Activated CD8-positive, alpha-beta memory T cell treated with anti-CD3 and anti-CD28 coated beads, Interleukin-2, amount 50 U/mL, for 24 hours (primary cell): ENCODE results near the gene AEBP2.
"Not testable (repeated sequence)": the region's sequence is repeated elsewhere in the genome, so short reads cannot be mapped to it uniquely, and the experiment has no call there.

ENCODE experiments used
- DNase-seq: peaks from one replicate; pipeline ENCODE4 v3.0.0-alpha.2; 2020; ENCODE audit errors: extremely low read depth

AEBP2 gene

DNA sequence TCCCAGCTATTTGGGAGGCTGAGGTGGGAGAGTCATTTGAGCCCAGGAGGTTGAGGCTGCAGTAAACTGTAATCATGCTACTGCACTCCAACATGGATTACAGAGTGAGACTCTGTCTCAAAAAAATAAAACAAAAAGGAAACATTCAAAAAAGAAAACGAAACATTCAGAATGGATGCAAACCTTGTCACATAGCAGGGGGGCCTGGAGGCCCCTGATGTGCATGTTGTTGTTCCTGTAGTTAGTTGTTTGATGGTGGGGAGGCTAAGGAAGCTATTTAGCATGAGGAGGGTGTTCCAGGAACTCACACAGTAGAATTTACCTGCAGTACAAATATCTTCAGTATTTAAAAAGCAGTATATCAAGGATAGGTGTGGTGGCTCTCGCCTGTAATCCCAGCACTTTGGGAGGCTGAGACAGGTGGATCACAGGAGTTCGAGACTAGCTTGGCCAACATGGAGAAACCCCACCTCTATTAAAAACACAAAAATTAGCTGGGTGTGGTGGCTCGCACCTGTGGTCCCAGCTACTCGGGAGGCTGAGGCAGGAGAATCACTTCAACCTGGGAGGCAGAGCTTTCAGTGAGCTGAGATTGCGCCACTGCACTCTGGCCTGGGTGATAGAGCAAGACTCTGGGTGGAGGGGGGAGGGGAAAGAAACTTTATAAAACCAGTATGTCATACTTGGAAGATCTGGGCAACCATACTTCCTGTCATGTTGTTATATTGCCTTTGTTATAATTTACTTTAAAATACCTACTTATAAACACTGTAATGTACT lies 17.6 kb upstream of the AEBP2 start:
- DNase-seq = no peak

DNA sequence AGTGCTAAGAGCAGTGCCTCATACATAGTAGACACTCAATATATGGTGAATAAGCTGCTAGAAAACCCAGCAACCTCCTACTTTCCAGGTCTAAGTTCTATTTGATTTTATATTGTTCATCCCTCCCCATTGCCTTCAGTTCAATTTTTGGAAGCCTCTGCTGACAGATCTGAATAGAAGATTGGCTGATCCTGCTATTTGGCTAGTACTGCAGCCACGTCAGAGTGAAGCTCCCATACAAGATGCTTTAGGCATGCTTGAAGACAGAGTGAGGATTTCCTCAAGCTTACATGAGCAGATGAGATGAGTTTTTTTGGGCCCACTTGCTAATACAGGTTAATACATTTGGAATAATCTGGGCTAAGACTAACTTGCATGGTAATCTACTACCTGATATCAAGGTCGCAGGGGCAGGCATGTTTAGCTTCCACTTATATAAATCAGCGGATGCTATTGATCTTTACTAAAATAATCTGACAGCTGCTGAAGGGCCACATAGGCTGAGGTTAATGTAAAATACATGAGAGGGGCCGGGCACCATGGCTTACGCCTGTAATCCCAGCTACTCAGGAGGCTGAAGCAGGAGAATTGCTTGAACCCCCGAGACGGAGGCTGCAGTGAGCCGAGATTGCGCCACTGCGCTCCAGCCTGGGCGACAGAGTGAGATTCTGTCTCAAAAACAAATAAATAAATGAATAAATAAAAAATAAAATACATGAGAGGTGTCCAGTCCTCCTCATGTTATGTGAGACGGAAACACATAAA lies 15.9 kb upstream of the AEBP2 start:
- no peak for DNase-seq

DNA sequence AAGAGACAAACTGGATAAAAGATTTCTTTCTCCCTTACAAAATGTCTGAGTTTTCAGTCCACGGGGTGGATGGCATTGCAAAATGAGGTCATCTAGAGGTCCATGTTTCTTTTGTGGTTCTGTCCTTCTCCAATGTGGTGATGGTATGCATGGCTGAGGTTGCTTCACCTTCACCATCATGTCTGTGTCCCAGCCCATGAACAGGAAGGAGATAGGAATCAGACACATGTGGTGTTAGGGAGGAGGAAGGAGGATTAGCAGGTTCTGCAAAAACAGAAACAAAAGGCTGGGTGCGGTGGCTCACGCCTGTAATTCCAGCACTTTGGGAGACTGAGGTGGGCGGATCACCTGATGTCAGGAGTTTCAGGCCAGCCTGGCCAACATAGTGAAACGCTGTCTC lies 11.0 kb upstream of the AEBP2 start:
- DNase-seq = no peak

DNA sequence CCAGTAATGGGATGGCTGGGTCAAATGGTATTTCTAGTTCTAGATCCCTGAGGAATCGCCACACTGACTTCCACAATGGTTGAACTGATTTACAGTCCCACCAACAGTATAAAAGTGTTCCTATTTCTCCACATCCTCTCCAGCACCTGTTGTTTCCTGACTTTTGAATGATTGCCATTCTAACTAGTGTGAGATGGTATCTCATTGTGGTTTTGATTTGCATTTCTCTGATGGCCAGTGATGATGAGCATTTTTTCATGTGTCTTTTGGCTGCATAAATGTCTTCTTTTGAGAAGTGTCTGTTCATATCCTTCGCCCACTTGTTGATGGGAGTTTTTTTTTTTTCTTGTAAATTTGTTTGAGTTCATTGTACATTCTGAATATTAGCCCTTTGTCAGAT lies 9.8 kb upstream of the AEBP2 start:
- DNase-seq = not testable (repeated sequence)

DNA sequence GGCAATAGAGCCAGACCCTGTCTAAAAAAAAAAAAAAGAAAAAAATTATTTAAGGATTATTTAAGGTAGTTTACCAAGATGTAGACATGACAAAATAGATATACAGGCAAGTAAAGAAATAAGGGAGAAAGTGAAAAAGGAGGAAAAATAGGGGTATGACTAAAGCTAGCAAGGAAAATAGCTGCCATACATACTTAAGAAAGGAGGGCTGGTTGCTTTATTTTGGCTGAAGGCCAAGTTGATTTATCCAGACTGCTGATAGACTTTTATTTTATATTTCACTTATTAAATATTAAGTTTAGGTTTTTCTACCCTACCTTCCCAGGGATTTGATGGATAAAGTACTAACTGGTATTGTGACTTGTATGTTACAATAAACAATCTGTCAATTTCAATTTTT lies 8.3 kb upstream of the AEBP2 start:
- DNase-seq = no peak

DNA sequence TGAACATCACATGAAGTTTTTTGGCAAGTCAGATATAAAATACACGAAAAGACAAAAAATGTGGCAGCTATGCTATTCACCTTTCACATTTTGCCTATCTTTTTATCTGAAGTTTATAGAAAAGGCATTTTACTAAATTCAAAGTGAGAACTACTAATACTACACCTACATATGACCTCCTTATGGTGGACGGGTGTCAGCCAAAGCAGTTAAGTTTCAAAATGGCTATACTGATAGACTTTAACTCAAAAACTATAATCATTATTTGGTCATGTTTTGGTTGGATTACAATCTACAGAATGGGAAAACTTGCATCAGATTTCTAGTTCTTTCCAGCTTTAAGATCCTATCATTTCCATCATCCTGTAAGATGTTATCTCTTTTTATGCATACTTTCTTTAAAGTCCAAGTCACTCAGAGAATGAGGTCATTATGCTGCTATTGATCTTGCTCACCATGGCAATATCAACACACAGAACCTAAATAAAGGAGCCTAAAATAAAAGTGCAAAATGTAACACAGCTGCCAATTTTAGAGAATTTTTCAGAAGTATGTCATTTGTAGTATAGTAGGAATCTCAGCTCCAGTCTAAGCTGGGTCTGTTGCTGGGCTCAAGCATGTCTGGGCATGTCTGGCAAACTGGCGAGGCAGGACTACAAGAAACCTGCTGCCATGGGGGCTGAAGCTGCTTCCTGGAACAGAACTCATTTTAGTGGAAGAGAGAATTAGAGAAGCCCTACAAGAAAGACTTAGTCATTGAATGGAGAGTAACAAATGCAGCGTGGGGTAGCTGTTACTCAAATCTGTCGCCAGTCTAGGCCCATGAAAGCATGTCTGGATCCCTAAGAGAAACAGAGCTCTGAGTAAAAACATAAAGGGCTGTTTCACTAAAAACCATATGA lies 7.6 kb upstream of the AEBP2 start:
- peak; percentile 6 for DNase-seq

DNA sequence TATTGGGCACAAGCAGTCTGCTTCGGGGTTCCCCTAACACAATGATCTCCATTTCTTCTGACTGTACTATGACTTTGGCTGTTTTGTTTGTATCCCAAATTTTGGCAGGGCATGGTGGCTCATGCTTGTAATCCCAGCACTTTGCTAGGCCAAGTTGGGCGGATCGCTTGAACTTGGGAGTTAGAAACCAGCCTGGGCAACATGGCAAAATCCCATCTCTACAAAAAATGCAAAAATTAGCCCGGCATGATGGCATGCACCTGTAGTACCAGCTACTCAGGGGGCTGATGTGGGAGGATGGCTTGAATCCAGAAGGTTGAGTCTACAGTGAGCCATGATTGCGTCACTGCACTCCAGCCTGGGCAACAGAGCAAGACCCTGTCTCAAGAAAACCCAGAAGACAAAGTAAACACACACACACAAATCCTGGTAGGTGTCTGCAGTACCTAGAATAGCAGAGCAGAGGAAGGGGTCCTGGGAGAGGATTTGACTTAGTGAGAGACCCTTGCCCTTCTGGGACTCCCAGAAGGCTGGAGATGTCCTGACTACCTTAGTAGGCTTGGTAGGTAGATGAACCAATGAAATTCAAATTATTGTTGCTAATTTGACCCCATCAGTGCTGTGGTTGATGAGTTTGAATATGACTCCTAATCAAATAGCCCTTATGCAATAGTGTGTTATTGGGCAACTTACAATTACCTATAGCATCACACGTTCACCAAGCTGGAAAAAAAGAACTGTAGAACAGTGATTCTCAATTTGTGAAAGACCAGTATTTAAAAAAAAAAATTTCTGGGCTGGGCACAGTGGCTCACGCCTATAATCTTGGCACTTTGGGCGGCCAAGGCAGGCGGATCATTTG lies 6.8 kb upstream of the AEBP2 start:
- no peak for DNase-seq

DNA sequence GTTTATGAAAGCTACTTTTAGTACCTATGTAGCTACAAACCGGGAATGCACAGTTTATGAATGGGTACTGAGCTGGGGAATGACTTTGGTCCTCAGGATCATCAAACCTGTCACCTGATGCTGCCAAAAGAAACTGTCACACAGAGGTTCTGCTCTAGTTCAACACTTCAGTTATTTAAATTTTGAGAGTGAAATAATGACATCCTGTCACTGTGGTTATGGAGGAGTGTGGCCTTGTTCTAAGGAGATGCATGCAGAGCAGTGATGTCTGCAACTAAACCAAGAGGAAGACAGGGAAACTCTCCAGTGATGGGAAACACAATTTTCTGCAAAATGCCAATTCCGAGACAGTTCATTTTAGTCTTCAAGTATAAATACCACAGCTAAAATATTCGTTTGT lies 4.8 kb upstream of the AEBP2 start:
- no peak for DNase-seq

DNA sequence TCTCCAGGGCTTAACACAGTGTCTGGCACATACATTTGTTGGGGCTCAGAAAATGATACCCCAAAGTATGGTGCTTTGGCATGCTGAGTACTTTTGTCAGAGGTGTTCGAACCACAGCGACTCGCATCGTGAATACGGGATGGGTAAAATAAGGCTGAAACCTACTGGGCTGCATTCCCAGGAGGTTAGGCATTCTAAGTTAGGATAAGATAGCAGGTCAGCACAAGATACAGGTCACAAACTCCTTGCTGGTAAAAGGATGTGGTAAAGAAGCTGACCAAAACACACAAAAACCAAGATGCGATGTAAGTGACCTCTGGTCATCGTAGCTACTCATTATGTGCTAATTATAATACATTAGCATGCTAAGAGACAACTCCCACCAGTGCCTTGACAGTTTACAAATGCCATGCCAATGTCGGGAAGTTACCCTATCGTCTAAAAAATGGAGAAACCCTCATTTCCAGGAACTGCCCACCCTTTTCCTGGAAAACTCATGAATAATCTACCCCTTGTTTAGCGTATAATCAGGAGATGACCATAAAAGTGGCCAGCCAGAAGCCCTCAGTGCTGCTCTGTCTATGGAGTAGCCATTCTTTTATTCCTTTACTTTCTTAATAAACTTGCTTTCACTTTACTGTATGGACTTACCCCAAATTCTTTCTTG lies 3.3 kb upstream of the AEBP2 start:
- DNase-seq = no peak

DNA sequence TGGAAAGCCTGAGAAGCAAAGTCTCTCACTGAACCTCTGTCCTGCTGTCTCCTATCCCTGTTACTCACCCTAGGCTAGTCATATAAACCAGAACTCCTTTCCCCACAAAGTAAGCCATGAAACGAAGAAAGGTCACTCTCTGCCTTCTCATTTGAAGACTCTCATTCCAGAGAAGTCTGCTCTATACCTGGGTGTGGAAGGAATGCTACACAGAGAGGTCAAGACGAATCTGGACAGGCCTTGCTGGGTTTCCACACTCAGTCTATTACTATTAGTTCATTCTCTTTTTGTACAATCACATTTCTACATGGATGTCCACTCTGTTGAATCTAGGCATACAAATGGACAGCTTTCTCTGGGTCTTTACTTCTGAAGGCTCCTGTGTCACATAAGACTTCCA lies 2.4 kb upstream of the AEBP2 start:
- DNase-seq = no peak

DNA sequence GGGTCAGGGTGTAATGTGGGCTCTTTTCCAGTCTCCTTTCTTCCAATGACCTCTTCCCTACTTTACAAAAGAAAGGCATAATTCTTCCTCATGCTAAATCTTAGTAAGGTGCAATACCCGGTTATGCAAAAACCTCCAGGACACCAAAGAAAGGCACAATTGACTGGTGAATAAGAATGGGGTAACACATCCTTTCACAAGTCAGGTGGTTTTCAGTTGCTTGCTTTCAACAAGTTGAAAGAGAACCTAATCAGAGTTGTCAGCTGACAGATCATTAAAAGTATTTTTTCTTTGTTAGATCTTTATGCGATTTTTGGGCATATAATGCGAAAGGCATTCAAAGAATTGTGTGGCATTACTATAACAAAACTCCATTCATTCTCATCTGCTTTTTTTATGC lies 1.3 kb upstream of the AEBP2 start:
- no peak for DNase-seq

DNA sequence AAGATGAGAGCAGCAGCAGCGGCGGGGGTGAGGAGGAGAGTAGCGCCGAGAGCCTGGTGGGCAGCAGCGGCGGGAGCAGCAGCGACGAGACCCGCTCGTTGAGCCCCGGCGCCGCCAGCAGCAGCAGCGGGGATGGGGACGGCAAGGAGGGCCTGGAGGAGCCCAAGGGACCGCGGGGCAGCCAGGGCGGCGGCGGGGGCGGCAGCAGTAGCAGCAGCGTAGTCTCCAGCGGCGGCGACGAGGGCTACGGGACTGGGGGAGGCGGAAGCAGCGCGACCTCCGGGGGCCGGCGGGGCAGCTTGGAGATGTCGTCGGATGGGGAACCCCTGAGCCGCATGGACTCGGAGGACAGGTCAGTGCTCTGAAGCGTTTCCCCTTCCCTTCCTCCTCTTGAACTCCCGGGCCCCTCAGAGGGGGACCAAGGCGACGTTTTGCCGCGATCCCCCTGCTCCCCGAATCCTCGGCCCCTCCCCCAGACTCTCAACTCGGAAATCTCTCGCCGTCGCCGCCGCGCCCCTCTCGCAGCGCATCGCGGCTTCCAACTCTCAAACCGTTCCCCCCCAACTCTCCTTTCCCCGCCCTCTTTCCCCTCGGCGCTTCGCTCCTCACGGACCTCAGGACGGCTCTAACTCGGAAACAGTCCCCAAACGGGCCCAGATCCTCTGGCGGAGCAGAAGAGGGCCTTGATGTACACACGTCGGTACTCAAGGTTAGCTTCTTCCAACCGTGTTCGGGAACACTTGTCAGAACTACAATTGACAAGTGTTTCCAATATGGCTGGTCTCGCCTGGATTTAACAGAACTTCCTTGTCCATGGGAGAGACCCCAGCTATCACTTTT lies 947 bp downstream of the AEBP2 start:
- DNase-seq = peak; percentile 35

DNA sequence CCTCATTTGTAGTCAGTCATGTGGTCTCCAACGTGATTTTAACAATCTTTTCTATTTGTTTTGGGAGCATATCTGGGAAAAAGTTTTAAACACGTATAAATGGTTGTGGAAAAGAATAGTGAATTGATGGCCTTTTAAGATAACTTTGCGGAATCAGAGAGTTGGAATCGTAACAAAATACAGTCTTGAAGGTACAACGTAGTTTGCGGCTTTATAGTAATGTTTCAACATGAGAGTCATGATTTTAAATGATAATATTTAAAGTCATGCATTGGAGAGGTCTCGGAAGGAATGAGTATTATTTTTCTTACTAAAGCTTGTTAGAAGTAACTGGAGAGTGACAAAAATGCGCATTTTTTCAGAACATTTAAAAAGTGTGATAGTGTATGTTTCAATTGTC lies 1.6 kb downstream of the AEBP2 start:
- DNase-seq = no peak

DNA sequence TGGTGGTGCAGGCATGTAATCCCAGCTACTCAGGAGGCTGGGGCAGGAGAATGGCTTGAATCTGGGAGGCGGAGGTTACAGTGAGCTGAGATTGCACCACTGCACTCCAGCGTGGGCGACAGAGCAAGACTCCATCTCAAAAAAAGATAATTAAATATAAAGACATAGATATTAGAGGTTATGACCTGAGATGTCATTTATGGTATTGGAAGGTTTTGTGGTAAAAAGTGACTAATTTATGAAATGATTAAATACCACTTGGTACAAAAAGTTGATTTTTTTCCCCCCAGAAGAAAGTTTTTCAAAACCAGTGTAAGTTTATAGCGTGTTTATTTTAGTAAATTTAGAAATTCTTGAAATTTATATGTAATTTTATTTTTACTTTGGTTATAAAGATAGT lies 4.3 kb downstream of the AEBP2 start:
- DNase-seq = no peak

DNA sequence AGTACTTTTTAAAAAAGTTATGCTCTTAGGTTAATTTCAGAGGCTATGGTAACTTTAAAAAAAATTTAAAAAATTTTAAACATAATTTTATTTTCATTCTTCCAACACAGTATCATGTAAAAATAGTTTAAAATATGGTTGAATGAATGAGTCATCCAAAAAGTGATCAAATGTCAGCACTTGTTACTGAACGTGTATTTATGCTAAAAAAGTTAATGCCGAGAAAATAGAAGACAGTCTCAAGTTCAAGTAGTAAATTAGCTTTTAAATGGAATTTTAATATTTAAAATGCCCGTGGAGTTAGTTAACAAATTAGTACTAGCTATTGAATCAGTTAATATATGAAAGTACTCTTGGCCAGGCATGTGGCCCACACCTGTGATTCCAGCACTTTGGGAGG lies 4.8 kb downstream of the AEBP2 start:
- no peak for DNase-seq

DNA sequence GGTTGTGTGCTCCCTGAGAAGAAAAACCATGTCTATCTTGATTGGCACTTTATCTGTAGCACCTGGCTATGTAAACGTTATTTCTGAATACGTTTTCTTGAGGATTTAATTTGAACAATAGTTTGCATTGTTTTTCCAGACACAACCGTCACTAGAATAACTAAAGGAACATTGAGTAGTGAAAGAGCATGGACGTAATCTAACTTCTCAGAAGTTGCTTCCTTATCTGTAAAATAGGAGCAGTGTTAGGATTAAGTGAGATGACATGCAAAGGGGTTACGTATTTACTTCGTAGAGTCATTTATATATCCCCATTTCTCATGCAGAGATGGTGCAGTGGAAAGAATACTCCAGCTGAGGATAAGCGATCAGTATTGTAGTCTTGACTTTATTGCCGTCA lies 8.1 kb downstream of the AEBP2 start:
- DNase-seq = no peak

DNA sequence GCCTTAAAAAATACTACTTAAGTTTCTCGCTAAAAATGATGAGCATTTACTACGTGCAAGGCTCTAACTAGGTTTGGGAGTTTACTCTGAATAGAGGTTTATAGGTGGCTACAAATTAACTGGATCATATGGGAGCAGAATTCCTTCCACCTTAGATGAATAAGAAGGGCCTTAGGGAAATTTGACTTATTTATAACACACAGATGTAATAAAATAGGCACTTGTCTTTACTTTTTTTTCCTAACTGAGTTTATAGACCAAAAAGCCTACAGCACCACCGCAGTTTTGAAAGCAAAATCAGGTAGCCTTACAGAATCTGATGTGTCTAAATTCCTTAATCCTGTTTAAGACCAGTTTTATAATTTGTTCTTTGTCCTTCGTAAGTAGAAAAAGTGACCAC lies 10.5 kb downstream of the AEBP2 start:
- no peak for DNase-seq

DNA sequence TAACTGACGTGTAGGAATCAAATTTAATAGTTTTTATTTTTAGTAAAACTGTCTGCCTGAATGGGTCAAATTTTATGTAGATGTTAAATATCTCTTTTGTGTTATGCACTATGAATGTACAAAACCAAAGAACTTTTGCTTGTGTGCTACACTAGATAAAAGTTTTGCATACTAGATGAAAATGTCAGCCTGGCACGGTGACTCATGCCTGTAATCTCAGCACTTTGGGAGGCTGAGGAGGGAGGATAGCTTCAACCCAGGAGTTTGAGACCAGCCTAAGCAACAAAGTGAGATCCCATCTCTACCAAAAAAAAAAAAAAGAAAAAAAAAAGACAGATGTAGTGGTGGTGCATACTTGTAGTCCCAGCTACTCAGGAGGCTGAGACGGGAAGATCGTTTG lies 11.1 kb downstream of the AEBP2 start:
- DNase-seq = no peak

DNA sequence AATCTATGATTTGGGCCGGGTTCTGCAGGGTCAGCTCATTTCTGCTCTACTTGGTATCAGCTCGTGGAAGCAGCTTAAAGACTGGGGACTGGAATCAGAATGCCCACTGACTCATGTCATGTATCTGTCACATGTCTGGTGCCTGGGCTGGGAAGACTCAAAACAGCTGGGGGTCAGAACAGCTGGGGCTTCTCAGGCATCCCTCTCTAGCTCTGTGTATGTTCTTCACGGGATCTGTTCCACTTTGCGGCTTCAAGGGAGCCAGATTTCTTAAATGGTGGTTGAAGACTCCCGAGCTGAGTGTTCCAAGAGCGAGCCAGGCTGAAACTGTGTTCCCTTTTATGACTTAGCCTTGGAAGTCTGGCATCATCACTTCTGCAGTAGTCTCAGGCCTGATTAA lies 11.9 kb downstream of the AEBP2 start:
- DNase-seq = no peak

DNA sequence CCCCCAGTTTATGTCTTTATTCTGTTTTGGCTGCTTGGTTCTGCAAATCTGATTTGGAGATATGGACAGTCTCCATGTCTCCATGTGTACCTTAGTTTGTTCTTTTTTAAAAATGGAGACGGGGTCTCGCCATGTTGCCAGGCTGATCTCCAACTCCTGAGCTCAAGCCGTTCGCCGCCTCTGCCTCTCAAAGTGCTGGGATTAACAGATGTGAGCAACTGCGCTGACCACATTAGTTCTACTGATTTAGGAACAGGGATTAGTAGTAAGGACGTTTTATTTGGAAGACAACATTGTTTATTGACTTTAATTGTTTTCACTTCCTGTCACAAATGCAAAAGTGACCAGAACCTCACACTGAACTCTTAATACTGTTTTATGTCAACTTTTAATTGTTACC lies 14.7 kb downstream of the AEBP2 start:
- no peak for DNase-seq
